Astrocyte (in vitro differentiated cells and primary cell): ENCODE measurements around the gene ZNF621. TPM values are rescaled to one million over a fixed set of nuclear protein-coding genes. Genes with fewer than 3 reads are reported as not detected.

Source experiments
- total RNA-seq: library from RNA; stranded (reverse); gene quantifications from 2 replicates; pipeline ENCODE4 v1.2.1, GENCODE V29; 2021

Gene ZNF621
- total RNA-seq, 1 donor from 2014 or later = 28.9 TPM

Other genes starting within 250 kb of the ZNF621 start
- gene EIF1B, start 215.3 kb upstream of the ZNF621 start, total RNA-seq = 59.3 and 62.5 TPM in 2 replicates
- gene ENTPD3, start 137.8 kb upstream of the ZNF621 start, total RNA-seq = 0.53 and 0.75 TPM in 2 replicates
- 1,485 and 1,706 TPM in 2 replicates for gene RPL14, start 67.6 kb upstream of the ZNF621 start, total RNA-seq
- 2.9 and 3.4 TPM in 2 replicates for gene ZNF619, start 47.8 kb upstream of the ZNF621 start, total RNA-seq
- gene ZNF620, start 18.9 kb upstream of the ZNF621 start, total RNA-seq = 2.9 and 4.2 TPM in 2 replicates